ENCODE measurements around the gene MAGI2. TPM values are rescaled to one million over a fixed set of nuclear protein-coding genes. Genes with fewer than 3 reads are reported as not detected.
A peak's percentile ranks its signal among the peaks of the same experiment; 100 is the strongest.

The MAGI2 gene
- total RNA-seq, 4 donors from 2014 or later = 0.90 to 2.4 (median 0.99) TPM

GRCh38 chr7:78039790-78040776, 1413.4 kb downstream of the MAGI2 start:
- no peak for TF ChIP-seq POLR2A (IDR thresholded peaks at IDR 0.05)
- TF ChIP-seq, protein P1, sequence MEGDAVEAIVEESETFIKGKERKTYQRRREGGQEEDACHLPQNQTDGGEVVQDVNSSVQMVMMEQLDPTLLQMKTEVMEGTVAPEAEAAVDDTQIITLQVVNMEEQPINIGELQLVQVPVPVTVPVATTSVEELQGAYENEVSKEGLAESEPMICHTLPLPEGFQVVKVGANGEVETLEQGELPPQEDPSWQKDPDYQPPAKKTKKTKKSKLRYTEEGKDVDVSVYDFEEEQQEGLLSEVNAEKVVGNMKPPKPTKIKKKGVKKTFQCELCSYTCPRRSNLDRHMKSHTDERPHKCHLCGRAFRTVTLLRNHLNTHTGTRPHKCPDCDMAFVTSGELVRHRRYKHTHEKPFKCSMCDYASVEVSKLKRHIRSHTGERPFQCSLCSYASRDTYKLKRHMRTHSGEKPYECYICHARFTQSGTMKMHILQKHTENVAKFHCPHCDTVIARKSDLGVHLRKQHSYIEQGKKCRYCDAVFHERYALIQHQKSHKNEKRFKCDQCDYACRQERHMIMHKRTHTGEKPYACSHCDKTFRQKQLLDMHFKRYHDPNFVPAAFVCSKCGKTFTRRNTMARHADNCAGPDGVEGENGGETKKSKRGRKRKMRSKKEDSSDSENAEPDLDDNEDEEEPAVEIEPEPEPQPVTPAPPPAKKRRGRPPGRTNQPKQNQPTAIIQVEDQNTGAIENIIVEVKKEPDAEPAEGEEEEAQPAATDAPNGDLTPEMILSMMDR (IDR thresholded peaks at IDR 0.05 in 4 of 5, conservative IDR thresholded peaks at IDR 0.05 in 1 of 5) = peak; percentile 35 to 72 (median 58)
- no peaks in the 10 kb centered on the region for H3K9me3 ChIP-seq
- intact Hi-C loops (cut with DNase I; ENCODE audit: low total_unique reads) (loop anchor here (1.0 kb wide), 1 partner anchor 20 kb away; no protein-coding TSS in a partner anchor), in situ Hi-C loops (cut with MboI; ENCODE audit: low sequenced_read_pairs in 4 of 4) (no loop called here)
- no peaks in the 10 kb centered on the region for H3K4me1 ChIP-seq
- no peaks in the 10 kb centered on the region for H3K36me3 ChIP-seq
- ATAC-seq = no peak
- no peaks in the 10 kb centered on the region for H3K27me3 ChIP-seq
- H3K4me3 ChIP-seq = no peak overlapping the region
- H3K27ac ChIP-seq = no peak overlapping the region
- no peak for DNase-seq

- H3K4me3 ChIP-seq = no peak overlapping the region
- H3K4me1 ChIP-seq = no peaks in the 10 kb centered on the region
- ATAC-seq = no peak
- no peaks in the 10 kb centered on the region for H3K36me3 ChIP-seq
- no peak for DNase-seq
- no peak overlapping the region for H3K27ac ChIP-seq
- TF ChIP-seq POLR2A (IDR thresholded peaks at IDR 0.05) = no peak
- TF ChIP-seq, protein P1 (IDR thresholded peaks at IDR 0.05 in 4 of 5, conservative IDR thresholded peaks at IDR 0.05 in 1 of 5) = no peak
- H3K27me3 ChIP-seq = no peaks in the 10 kb centered on the region
- H3K9me3 ChIP-seq = no peaks in the 10 kb centered on the region
- intact Hi-C loops (cut with DNase I; ENCODE audit: low total_unique reads) (loop anchor here (1.0 kb wide), 1 partner anchor 12 kb away; no protein-coding TSS in a partner anchor), in situ Hi-C loops (cut with MboI; ENCODE audit: low sequenced_read_pairs in 4 of 4) (no loop called here)
Observed at GRCh38 chr7:78038465-78039080, 1414.9 kb downstream of the MAGI2 start.

- no peaks in the 10 kb centered on the region for H3K4me1 ChIP-seq
- no peak overlapping the region for H3K27ac ChIP-seq
- TF ChIP-seq POLR2A (IDR thresholded peaks at IDR 0.05) = no peak
- TF ChIP-seq, protein P1 (IDR thresholded peaks at IDR 0.05 in 4 of 5, conservative IDR thresholded peaks at IDR 0.05 in 1 of 5) = no peak
- H3K27me3 ChIP-seq = no peaks in the 10 kb centered on the region
- intact Hi-C loops (cut with DNase I; ENCODE audit: low total_unique reads) (loop anchor here (1.0 kb wide), 1 partner anchor 11 kb away; no protein-coding TSS in a partner anchor), in situ Hi-C loops (cut with MboI; ENCODE audit: low sequenced_read_pairs in 4 of 4) (no loop called here)
- H3K4me3 ChIP-seq = no peak overlapping the region
- H3K36me3 ChIP-seq = no peaks in the 10 kb centered on the region
- no peak for DNase-seq
- no peaks in the 10 kb centered on the region for H3K9me3 ChIP-seq
- no peak for ATAC-seq
Observed at GRCh38 chr7:78037603-78038002, 1415.9 kb downstream of the MAGI2 start.

- ATAC-seq (no peak), DNase-seq (no peak)
- H3K27ac ChIP-seq = no peak overlapping the region
- no peaks in the 10 kb centered on the region for H3K36me3 ChIP-seq
- in situ Hi-C loops (cut with MboI; ENCODE audit: low sequenced_read_pairs in 4 of 4) = no loop called here
- no peak overlapping the region for H3K4me3 ChIP-seq
- TF ChIP-seq POLR2A (IDR thresholded peaks at IDR 0.05) = no peak
- TF ChIP-seq, protein P1 (IDR thresholded peaks at IDR 0.05 in 4 of 5, conservative IDR thresholded peaks at IDR 0.05 in 1 of 5) = no peak
- no peaks in the 10 kb centered on the region for H3K27me3 ChIP-seq
- intact Hi-C loops (cut with DNase I; ENCODE audit: low total_unique reads) = no loop called here
- no peaks in the 10 kb centered on the region for H3K9me3 ChIP-seq
- no peaks in the 10 kb centered on the region for H3K4me1 ChIP-seq
Observed at GRCh38 chr7:78033410-78033809, 1420.1 kb downstream of the MAGI2 start.
